HPDE6-E6E7 (cell line): ENCODE data around the gene UBE2F.
A peak's percentile ranks its signal among the peaks of the same experiment; 100 is the strongest.
"Not testable (repeated sequence)": the region's sequence is repeated elsewhere in the genome, so short reads cannot be mapped to it uniquely, and the experiment has no call there.

Experiments
- DNase-seq: peaks from one replicate; pipeline ENCODE4 v3.0.0; 2011; ENCODE audit warnings: missing footprints; ENCODE audit errors: extremely low spot score

Gene UBE2F

DNA sequence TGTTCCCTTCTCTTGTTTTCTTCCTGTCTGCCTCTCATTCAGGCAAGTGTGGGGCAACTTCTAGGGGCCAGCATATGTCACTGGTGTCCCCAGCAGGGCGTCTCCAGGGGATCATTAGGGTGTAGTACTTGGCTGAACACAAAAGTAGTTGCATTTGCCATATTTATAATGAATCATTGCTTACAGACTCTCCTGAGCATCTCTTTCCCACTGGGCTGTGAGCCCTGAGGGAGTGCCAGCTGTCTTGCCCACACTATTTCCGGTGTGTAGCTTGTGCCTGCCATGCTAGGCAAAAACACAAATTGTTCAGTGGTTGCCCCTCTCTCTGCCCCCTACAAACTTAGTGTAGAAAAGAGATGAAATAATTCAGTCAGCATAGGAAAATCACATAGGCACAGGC lies 53.1 kb downstream of the UBE2F start:
- DNase-seq: no peak

DNA sequence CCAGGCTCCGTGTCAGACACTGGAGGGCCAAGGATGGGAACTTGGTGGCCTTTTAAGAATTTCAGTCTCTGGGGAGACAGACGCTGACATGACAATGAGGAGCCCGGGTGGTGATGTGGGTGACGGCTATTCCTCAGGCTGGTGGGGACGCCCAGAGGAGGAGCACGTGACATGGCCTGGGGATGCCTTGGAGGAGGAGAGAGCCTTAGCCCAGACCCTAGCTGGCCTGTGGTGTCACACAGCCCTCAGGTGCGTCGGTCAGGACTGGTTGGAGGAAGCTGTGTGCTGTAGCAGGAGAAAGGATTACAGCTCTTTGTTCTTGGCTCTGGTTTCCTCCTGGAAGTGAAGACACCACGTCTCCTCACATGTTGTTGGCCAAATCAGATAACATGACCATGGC lies 54.0 kb downstream of the UBE2F start:
- no peak for DNase-seq

- peak; percentile 23 for DNase-seq
These were observed 54.5 kb downstream of the UBE2F start for GRCh38 chr2:238021327-238021726.

DNA sequence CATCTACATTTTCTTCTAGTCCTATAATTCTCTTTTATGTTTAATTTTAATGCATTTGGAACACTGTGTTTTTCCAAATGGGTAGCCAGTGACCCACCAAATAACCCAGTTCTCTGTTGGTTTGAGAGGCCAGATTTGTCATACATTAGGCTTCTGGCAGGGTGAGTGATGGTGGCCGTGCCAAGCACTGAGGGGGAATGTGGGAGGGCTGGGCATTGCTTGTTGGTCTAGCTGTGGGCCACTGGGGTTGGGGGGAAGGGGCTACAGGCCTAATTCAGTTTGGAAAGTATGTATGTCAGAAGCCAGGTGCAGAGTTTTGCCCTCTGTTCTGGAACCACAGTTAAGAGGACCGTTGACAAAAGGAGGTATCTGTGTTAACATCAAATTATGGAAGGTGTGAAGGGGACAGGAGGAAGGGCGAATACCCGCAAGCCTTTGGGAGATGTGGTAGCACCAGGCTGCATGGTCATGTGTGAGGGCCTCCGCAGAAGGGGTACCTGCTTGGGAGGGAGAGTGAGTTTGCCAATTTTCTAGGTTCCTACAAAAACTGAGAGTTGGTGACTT lies 55.9 kb downstream of the UBE2F start:
- no peak for DNase-seq

DNA sequence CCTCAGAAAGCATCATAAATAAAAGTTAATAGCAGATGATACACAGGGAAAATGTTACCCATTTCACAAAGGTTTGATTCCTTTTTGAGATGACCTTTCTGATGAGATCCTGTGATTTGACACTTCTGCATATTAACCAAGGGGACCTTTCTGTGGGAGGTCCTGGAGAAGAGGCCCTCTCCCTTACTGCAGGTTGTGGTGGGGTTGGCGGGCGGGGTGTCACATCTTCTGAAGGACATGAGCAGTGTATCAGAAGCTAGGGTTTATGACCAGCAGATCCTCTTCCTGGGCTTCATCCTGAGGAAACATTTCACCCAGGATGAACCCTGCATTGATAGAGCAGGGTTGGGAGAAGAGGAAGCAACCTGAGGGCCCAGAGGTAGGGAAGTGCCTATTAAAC lies 56.8 kb downstream of the UBE2F start:
- DNase-seq: no peak

DNA sequence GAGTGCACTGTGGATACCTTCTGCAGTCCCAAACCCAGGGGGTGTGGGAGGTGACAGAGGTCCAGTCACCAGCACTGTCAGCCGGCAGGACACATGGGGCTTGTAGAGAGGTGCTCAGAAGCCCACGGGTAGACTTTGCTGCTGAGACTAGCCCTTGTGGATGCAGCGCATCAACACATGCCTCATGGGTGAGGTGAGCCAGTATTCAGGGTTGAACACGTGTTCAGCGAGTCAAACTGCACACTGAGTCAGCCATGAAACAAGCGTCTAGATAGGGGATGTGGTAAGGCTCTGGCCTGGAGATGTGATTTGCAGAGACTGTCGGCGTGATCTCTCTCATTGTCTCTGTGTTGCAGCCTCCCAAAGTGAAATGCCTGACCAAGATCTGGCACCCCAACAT lies 58.2 kb downstream of the UBE2F start:
- DNase-seq: no peak

DNA sequence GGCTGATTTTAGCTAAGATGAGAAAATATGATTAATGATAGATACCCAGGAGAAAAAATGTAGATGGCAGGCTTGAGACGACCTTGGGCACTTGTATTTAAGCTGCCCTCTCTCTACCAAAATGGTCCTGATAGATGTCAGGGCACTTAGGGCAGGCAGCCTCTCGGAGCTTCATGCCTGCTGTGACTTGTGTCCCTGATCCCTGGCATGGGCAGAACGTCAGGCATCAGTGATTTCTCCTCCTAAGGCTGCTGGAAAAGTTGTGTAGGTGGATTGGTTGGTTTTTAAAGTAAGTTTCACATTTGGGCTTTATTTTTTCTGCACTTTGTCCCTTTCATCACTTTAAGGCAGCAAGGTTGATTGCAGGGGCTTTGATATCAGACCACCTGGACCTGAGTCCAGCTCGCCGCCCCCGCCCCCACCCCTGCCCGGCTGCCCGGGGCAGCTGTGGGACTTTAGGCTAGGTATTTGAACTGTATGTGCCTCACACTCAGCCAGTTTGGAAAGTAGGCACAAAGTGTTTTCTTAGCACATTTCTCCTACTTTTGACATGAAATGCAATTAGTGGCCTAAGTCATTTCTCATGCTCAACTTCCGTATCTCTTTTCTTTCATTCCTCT lies 59.0 kb downstream of the UBE2F start:
- no peak for DNase-seq

DNA sequence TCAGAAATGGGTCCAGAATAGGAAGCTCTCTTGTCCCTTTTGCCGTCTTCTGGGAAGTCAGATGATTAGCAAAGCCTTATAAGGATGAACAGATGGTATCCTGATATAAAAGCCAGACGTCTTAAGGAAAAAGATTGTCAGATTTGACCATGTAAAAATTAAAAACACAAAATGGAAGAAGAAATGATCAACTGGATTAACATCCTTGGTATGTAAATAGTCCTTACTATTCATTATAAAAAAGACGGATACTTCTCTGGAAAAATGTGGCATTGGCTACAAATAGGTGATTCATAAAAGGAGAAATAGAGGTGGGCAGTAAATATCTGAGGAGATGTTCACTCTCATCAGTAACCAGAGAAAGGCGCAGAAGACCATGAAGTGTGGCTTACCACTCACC lies 60.2 kb downstream of the UBE2F start:
- no peak for DNase-seq

GRCh38 chr2:238027591-238028415 lies 61.0 kb downstream of the UBE2F start:
- DNase-seq: no peak

GRCh38 chr2:238029853-238030252 lies 63.0 kb downstream of the UBE2F start:
- no peak for DNase-seq

GRCh38 chr2:238030422-238031155 lies 63.8 kb downstream of the UBE2F start:
- no peak for DNase-seq

DNA sequence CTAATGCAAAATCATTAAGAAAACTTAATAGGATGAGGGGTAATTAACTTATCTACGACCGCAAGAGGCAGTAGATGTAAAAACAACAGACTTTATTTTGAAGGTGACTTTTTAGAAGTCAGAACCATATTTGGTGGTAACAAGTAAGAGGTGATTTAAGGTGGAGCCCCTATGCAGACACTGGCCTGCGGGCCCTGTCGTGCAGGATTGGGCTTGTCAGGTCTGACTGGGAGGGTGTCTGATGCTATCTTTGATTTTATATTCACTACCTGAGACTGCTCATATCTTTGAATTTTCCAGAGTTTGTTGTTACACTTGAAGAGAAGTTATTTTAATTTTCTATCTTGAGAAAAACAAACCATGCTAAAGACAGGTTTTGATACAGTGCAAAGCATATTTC lies 64.9 kb downstream of the UBE2F start:
- no peak for DNase-seq

GRCh38 chr2:238032755-238033337 lies 66.0 kb downstream of the UBE2F start:
- no peak for DNase-seq

- DNase-seq: not testable (repeated sequence)
These were observed 67.2 kb downstream of the UBE2F start for GRCh38 chr2:238033991-238034390.

- no peak for DNase-seq
These were observed 71.4 kb downstream of the UBE2F start for GRCh38 chr2:238038203-238038602.

- DNase-seq: no peak
These were observed 72.3 kb downstream of the UBE2F start for GRCh38 chr2:238039151-238039550.

GRCh38 chr2:238039985-238040384 lies 73.2 kb downstream of the UBE2F start:
- no peak for DNase-seq

DNA sequence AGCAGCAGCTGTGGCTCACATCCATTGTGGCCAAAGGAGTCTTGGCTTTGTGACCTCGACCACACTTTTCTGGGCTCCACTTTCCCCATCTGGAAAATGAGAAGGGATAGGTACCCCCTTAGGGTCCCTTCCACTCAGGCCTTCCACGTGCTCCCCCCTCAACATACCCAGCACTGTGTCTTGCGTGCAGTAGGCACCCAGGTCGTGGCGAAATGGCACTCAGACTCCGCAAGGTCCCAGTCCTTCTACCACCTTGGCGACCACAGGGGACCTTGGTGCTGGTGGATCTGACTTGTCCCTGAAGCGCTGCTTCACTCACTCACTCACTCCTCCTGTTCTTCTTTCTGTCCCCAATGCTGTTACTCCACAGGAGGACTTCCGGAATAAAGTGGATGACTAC lies 74.1 kb downstream of the UBE2F start:
- DNase-seq: no peak

GRCh38 chr2:238042090-238042489 lies 75.3 kb downstream of the UBE2F start:
- no peak for DNase-seq

DNA sequence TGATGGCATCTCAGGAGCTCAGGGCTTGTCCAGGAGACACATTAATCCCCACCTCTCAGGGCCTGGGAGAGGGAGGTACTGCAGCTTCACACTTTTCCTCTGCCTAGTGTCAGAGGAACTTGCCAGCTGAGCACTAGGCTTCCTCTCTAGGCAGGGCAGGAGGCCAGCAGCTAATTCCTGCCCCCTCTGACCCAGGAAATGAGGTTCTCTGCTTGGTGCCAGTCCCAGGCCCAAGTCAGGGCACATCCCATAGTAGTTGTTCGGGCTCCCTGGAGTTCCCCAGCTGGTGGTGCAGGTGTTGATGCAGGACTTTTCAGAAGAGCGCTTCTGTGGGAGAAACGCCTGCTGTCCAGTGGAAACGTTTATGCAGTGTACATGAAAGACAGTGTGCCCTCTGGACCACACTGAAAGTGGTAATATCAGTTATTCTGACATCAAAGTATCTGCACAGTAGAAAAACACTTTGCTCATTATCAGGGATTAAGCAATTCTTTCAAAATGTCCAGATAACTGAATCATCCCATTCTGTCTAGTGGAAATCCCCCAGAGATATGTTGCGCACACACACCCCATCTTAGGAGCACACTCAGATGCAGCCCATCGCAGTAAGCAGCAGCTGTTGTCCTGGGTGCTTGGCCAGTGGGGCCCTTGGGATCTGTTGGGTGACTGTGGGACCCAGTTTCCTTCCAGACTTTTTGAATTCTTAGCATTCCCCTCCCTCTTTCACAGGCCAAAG lies 76.2 kb downstream of the UBE2F start:
- DNase-seq: no peak

- DNase-seq: no peak
These were observed 77.0 kb downstream of the UBE2F start for GRCh38 chr2:238043851-238044250.
